Right kidney (tissue), 1 donor: ENCODE measurements around the gene FBXW12.
A peak's percentile ranks its signal among the peaks of the same experiment; 100 is the strongest.

Experiments used
- DNase-seq: peaks from one replicate; pipeline ENCODE4 v3.0.0-alpha.2; 2016

The FBXW12 gene

DNA sequence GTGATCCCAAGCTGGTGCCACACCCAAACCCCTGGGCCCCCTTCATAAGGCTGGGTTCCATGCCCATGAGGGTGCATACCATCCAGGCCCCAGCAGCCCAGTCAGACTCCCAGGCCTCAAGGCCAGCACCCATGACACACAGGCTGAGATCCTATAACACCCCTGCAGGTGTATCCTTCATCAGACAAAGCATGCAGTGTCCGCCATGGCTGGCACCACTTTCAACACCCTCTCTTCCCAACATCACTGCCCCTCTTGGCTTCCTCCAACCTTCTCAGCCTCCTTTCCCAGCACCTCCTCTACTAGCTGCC, 64.4 kb downstream of the FBXW12 start:
- no peak for DNase-seq

DNA sequence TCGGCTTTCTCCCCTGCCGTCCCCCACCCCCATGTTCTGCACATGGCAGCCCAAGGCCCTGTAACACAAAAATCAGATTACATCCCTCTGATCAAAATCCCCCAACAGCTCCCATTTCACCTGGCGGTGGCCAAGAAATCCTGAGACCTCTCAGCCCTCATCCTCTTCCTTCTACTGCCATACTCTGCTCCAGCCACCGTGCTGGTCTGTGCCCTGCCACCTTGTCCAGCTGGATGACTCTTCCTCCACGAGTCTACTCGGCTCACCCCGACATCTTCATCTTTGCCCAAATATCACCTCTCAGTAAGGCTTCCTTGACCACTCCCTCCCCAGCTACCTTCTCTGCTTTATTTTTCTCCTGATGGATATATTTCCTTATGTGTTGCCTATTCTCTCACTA, 64.8 kb downstream of the FBXW12 start:
- DNase-seq = no peak

DNA sequence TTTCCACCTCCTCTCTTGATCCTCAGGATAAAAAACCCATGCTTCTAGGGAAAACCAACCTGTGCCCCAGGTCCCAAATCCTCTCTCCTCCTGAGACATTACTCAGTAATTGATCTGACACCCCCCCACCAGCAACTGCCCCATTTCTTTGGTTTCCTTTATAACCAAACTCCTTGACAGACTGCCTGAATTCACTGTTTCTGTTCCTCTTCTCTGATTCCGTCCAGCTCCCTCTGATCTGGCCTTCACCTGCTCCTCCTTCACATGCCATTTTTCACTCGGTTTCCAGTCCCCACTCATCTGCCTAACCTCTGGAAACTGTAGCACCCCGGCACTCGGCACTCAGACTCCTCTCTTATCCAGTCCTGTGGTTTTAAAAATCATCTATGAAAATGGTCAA, 65.8 kb downstream of the FBXW12 start:
- no peak for DNase-seq

DNA sequence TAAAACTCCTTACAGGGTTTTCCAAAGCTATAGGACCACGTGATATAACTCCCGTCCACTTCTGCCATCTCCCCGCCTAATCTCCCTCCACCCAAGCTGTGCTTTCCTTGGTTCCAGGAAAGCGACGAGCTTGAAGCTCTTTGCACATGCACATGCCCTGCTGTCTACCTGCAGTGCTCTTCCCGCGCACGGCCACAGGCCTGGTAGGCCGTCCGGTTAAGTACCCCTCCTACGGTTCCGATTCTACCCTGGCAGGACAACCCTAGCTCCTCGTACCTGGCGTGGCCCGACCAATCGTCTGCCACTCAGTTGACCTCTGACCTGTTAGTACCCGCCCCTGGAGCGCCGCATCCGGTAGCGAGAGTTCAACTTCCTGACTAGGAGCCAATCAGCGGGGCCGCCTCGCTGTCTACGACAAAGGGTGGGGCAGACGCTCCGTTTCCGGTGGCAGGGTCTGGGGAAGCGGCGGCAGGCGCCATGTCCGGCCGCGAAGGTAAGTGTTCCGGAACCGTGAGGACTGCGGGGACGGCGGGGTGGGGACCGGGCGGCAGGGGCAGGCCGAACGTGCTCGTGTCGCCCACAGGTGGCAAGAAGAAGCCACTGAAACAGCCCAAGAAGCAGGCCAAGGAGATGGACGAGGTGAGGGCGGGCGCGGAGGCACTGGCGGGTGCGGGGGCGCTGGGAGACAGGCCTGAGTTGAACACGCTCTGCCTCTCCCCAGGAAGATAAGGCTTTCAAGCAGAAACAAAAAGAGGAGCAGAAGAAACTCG, 68.0 kb downstream of the FBXW12 start, which contains the start of the genes CCDC51 and TMA7:
TSS of gene CCDC51 (minus strand) at position 300 of the 770 bp plus-strand sequence. CDS start 4,991 bp downstream, outside the sequence.
TSS of gene TMA7 (plus strand) at position 438 of the 770 bp plus-strand sequence. CDS start at position 478, 40 bp downstream.
- peak; percentile 88 for DNase-seq

DNA sequence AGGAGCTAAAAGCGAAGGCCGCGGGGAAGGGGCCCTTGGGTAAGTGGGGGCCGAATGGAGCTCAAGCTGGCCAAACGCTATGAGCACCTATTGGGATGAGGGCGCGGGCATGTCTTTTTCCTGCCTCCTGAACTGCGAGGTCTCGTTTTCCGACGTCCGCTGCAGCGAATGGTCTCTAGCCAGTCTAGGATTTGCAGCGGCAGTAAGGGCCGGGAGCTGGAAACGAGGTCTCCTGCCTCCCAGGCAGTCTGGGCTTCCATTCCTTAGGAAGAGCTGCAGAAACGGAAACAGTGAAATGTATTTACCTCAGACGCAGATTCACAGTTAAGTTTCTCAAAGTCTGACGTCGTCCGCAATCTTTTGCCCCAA, 68.6 kb downstream of the FBXW12 start:
- DNase-seq = no peak

DNA sequence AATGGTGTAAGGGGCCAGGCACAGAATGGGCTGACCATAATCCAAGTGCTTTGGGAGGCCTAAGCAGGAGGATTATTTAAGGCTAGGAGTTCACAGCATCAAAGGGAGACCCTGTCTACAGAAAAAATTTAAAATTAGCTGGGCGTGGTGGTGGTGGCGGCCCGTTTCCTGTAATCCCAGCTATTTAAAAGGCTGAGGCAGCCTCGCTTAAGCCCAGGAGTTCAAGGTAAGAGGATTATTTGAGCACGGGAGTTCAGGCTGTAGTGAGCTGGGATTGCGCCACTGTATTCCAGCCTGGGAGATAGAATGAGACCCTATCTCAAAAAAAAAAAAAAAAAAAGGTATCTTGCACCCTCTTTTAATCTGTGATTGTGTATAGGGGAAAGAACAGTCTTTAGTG, 69.9 kb downstream of the FBXW12 start:
- no peak for DNase-seq
